Measurements from ENCODE around the gene GPR18.
"Not testable (repeated sequence)": the region's sequence is repeated elsewhere in the genome, so short reads cannot be mapped to it uniquely, and the experiment has no call there.

Gene GPR18

GRCh38 chr13:99255271-99255670 is 2.9 kb downstream of the GPR18 start:
- TF ChIP-seq CTCF (IDR thresholded peaks at IDR 0.05; ENCODE audit: low read depth, low read length), result no peak
- H3K4me3 ChIP-seq (ENCODE audit: low read depth, low read length), result no peak overlapping the region
- no peak overlapping the region for H3K27ac ChIP-seq
- H3K36me3 ChIP-seq, result peaks cover 32% of the 10 kb centered on the region
- H3K27me3 ChIP-seq (ENCODE audit: insufficient read depth, low read depth, severe bottlenecking), result no peaks in the 10 kb centered on the region
- H3K9me3 ChIP-seq (ENCODE audit: severe bottlenecking), result no peaks in the 10 kb centered on the region
- no peak for DNase-seq

GRCh38 chr13:99254830-99255229 is 3.3 kb downstream of the GPR18 start:
- no peak overlapping the region for H3K27ac ChIP-seq
- no peaks in the 10 kb centered on the region for H3K9me3 ChIP-seq (ENCODE audit: severe bottlenecking)
- H3K36me3 ChIP-seq, result peaks cover 36% of the 10 kb centered on the region
- H3K4me3 ChIP-seq (ENCODE audit: low read depth, low read length), result no peak overlapping the region
- DNase-seq, result no peak
- H3K27me3 ChIP-seq (ENCODE audit: insufficient read depth, low read depth, severe bottlenecking), result no peaks in the 10 kb centered on the region
- no peak for TF ChIP-seq CTCF (IDR thresholded peaks at IDR 0.05; ENCODE audit: low read depth, low read length)

GRCh38 chr13:99251921-99252320 is 6.3 kb downstream of the GPR18 start:
- Histone ChIP-seq H3K27me3 (ENCODE audit: insufficient read depth, low read depth, severe bottlenecking) (no peaks in the 10 kb centered on the region), H3K4me3 (ENCODE audit: low read depth, low read length) (no peak overlapping the region), H3K9me3 (ENCODE audit: severe bottlenecking) (no peaks in the 10 kb centered on the region), H3K36me3 (peaks cover 48% of the 10 kb centered on the region), H3K27ac (no peak overlapping the region)
- DNase-seq, result no peak
- TF ChIP-seq CTCF (IDR thresholded peaks at IDR 0.05; ENCODE audit: low read depth, low read length), result no peak

- TF ChIP-seq CTCF (IDR thresholded peaks at IDR 0.05; ENCODE audit: low read depth, low read length), result no peak
- DNase-seq, result no peak
- H3K27ac ChIP-seq, result no peak overlapping the region
- H3K4me3 ChIP-seq (ENCODE audit: low read depth, low read length), result no peak overlapping the region
- H3K27me3 ChIP-seq (ENCODE audit: insufficient read depth, low read depth, severe bottlenecking), result no peaks in the 10 kb centered on the region
- H3K9me3 ChIP-seq (ENCODE audit: severe bottlenecking), result no peaks in the 10 kb centered on the region
- peaks cover 54% of the 10 kb centered on the region for H3K36me3 ChIP-seq
Observed at GRCh38 chr13:99250982-99251825, 7.0 kb downstream of the GPR18 start.

GRCh38 chr13:99249606-99250005 is 8.6 kb downstream of the GPR18 start:
- H3K9me3 ChIP-seq (ENCODE audit: severe bottlenecking); DNase-seq; H3K4me3 ChIP-seq (ENCODE audit: low read depth, low read length); H3K27me3 ChIP-seq (ENCODE audit: insufficient read depth, low read depth, severe bottlenecking); H3K27ac ChIP-seq: not testable (repeated sequence)
- H3K36me3 ChIP-seq, result peaks cover 57% of the 10 kb centered on the region

- not testable (repeated sequence) for H3K27ac ChIP-seq; DNase-seq; H3K4me3 ChIP-seq (ENCODE audit: low read depth, low read length); H3K9me3 ChIP-seq (ENCODE audit: severe bottlenecking); H3K27me3 ChIP-seq (ENCODE audit: insufficient read depth, low read depth, severe bottlenecking)
- H3K36me3 ChIP-seq, result peaks cover 57% of the 10 kb centered on the region
Observed at GRCh38 chr13:99249178-99249577, 9.0 kb downstream of the GPR18 start.

- no peak for DNase-seq
- Histone ChIP-seq H3K27ac (no peak overlapping the region), H3K9me3 (ENCODE audit: severe bottlenecking) (no peaks in the 10 kb centered on the region), H3K36me3 (peaks cover 41% of the 10 kb centered on the region), H3K4me3 (ENCODE audit: low read depth, low read length) (no peak overlapping the region), H3K27me3 (ENCODE audit: insufficient read depth, low read depth, severe bottlenecking) (no peaks in the 10 kb centered on the region)
- no peak for TF ChIP-seq CTCF (IDR thresholded peaks at IDR 0.05; ENCODE audit: low read depth, low read length)
Observed at GRCh38 chr13:99246100-99246499, 12.1 kb downstream of the GPR18 start.
